Medulla oblongata (tissue), 1 donor: ENCODE measurements around the gene MPP7.
"Not testable (repeated sequence)": the region's sequence is repeated elsewhere in the genome, so short reads cannot be mapped to it uniquely, and the experiment has no call there.

Experiments
- DNase-seq: peaks from one replicate; pipeline ENCODE4 v3.0.0-alpha.2; 2015; ENCODE audit errors: extremely low spot score

MPP7 gene

DNA sequence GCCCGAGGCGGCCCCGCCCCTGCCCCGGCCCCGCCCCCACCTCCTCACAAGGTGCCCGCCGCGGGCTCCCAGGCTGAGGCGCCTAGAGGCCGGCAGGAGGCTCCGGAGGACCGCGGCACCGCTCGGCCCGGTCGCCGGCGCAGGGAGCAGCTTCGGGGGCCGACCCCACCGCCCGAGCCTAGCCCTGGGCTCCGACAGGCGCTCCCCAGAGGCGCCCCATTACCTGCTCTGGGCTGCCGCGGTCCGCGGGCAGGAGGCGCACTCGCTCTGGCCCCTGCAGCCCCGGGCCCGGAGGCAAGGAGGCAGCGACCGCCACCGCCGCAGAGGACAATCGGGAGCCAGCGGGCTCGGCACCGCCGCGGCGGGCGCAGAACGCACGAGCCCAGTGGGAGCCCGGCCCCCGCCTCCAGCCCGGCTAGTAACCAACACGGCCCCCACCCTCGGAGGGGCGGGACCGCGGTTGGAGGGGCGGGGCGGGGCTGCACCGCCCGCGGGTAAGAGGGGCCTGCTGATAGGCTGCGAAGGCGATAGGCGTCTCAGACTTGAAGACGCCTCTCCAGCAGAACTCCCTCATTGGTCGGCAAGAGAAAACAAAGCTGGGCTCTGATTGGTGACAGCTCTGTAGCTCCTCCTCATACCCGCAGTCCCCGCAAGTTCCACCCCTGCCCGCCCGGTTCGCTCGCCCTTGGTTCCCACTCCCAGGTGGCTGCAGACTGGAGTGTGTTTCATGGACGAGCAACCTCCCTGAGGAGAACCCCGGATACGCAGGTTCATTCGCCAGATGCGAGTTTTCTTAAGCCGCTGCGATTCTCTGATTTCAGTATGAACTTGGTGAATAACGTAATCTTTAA lies at the start of gene MPP7:
Gene MPP7, minus strand, starts transcription at position 427 of the 851 bp plus-strand sequence. CDS start 64,460 bp downstream, outside the sequence.
- peak; percentile 99 for DNase-seq

DNA sequence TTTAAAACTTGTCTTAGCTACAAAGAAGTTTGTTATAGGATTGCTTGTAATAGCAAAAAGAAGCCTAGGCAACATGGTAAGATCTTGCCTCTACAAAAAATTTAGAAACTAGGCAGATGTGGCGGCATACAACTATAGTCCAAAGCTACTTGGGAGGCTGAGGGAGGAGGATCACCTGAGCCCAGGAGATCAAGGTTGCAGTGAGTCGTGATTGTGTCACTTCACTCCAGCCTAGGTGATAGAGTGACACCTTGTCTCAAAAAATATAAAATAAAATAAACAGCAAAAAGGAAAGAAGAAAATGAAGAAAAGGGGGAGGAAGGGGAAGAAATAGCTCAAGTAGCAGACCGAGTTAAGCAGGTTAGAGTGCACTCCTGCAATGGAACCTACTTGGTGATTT lies 47.0 kb upstream of the MPP7 start:
- no peak for DNase-seq

DNA sequence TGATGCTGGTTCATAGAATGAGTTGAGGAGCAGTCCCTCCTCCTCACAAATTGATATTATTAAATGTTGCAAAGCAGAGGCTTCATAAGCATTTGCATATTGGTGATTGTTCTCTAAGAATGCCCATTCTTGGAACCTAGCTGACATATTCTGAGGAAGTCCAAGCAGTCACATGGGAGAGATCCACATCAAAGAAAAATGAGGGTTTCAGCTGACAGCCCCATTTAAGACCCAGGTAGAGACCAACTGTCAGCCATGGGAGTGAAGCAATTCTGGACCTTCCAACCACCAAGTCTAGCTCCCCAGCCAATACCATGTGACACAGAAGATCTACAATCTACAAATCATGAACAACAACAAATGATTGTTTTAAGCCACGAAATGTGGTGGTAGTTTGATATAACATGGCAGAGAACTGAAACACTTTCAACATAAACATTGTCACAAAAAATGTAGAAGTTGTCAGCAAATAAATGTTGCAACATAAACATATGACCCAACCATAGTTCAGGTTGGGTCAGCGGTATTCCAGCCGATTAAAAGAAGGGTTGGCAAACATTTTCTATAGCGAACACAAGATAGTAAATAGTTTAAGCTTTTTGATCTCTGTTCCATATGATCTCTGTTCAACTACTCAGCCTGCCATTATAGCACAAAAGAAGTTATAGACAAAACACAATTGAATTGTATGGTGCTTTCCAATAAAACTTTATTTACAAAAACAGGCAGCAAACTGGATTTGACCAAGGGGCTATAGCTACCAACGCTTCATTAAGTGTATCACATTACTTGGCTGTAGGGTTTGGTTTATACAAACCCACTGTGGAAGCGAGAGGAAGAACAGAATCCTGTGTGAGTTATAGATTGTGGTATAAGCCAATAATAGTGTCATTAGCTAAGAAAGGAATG lies 41.4 kb upstream of the MPP7 start:
- no peak for DNase-seq

DNA sequence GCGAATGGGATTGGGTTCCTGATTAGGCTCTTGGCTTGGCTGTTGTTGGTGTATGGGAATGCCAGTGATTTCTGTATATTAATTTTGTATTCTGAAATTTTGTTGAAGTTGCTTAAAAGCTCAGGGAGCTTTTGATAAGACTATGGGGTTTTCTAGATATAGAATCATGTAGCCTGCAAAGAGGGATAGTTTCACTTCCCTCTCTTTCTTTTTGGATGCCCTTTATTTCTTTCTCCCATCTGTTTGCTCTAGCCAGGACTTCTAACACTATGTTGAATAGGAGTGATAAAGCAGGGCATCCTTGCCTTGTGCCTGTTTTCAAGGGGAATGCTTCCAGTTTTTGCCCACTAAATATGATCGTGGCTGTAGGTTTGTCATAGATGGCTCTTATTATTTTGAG lies 40.4 kb upstream of the MPP7 start:
- no peak for DNase-seq

DNA sequence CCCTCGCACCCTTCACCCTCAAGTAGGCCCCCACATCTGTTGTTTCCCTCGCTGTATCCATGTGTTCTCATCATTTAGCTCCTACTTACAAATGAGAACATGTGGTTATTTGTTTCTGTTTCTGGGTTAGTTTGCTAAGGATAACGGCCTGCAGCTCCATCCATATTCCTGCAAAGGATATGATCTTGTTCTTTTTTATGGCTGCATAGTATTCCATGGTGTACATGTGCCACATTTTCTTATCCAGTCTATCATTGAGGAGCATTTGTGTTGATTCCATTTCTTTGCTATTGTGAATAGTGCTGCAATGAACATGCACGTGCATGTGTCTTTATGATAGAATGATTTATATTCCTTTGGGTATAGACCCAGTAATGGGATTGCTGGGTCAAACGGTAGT lies 38.8 kb upstream of the MPP7 start:
- not testable (repeated sequence) for DNase-seq

DNA sequence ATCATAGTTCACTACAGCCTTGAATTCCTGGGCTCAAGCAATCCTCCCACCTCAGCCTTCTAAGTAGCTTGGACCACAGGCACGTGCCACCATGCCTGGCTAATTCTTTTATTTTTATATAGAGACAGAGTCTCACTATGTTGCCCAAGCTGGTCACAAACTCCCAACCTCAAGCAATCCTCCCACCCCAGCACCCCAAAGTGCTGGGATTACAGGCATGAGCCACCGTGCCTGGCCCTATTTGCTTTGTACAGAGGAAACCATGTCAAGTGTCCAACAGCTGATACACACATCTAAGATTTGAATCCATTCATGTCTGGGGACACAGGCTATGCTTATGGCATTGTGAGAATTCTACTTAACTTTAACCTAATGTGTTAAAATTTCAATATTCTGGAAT lies 29.9 kb upstream of the MPP7 start:
- no peak for DNase-seq

DNA sequence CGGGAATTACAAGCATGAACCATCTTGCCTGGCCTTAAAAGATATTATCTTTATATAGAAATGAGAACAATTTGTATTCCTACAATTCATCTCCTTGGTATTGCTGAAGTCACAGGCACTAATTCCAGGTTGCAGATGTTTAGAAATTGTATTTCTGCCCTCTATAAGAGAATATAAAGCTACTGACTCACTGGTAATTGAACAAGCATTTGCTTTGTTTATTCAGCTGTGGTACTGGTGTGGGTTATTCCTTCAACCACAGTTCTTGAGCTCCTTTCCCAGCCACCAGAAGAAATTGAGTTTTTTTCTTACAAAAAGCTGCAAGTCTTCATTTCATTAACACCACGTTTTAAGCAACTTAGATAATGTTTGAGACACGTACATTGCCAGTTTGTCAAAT lies 29.0 kb upstream of the MPP7 start:
- DNase-seq, result no peak

DNA sequence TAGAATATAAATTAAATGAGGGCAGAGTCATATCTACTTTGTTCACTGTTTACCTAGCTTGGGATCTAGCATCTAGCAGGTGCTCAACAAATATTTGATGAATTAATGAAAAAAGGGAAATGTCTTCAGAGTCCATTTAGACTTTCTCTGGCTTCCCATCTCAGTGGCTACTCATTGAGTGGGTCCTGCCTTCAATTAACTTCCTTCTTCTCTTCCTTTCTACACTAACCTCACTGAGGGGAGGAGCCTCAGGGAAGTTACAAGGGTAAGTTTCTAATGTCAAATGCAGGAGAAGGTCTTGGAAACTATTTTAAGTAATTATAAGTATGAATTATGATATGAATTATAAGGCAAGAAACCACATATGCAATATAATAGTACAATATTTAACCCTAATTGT lies 28.2 kb upstream of the MPP7 start:
- no peak for DNase-seq

DNA sequence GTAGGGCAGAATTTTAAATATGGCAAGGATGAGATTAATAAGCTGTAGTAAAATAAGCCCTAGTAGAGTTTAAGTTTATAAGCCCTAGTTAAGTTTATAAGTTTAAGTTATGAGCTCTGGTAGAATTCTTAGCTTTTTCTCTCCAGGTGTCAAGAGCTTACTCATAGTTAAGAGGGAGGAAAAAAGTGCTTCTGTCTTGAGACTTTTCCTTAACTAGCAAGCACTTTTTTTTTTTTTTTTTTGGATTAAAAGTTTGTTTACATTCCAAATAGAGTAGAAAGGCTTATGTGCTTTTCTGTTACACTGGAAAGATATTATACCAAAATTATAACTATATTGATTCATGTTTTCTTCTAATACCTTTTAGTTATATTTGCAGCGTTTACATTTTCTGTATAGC lies 25.5 kb upstream of the MPP7 start:
- DNase-seq, result no peak

DNA sequence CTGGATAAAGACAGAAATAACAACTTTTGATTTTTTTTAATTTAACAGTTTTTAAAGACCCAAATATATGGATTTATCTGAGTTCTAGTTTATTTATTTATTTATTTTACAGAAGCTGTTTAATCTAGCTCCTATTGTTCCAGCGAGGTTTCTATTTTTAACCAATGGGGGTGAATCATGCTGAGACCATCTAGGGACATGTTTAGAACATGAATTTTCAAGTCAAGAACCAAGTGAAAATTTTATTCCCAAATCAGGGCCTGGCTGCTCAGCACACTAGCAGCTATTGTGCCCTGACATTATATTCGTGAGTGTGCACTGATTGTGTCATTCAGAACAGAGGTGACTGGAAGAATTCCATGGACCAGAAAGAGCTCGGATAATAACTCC lies 24.6 kb upstream of the MPP7 start:
- DNase-seq, result no peak

DNA sequence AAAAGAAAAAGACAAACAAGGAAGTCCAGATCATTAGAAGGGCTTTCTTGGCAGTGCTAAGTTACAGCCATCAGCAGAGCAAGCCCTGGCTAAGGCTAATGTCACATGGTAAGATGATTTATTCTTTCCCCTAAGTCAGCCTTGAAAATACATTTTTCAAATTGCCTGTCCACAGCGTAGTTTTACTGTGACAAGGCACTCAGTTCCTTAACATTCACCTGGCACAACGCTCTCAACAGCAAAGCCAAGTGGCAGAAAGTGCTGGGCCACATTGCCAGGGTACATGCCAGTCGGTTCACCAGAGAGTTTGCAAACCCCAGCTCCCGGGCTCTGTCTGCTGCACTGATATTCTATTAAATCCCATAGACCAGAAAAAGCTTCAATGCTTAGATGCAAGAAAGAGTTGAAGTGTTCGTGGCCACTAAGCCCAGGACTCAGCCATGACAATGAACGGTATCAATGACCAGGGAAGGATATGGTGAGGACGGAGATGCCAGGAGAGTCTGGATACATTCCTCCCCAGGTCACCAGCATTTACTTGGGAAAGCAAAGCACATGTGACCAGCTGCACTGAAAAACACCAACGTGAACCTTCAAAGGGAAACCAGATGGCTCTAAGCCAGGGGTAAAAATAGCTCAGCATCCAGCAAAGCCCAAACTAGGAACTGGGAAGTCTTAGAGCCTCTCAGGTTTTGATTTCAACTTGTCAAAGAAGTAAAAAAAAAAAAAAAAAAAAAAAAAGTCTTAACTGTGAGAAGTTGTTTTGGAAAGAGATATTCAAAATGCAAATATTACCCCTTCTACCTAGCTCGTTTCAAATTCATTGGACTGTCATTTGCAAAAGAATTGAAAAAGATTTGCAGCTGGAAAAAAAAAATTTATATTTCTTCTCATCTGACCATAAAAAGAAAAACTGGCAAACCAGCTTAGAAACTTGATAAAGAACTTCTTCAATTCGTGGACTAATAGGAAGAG lies 23.9 kb upstream of the MPP7 start:
- peak; percentile 36 for DNase-seq

DNA sequence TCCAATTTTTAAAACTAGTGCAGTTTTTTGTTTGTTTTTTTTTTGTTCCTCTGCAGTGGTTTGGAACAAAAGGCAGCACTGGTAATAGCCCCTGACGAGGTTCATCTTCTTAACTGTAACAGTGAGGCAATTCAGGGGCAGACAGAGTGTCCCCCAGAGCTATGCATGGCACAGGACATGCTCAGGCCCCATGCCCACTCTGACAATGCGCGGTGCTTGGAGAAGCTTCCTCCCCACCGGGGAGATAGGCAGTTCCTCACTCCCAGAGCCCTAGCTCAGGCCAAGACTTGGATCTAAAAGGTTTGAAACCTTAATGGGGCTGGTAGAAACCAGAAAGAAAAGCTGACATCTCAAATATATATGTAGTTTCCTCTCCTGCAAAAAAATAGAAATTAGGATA lies 17.9 kb upstream of the MPP7 start:
- DNase-seq, result no peak

DNA sequence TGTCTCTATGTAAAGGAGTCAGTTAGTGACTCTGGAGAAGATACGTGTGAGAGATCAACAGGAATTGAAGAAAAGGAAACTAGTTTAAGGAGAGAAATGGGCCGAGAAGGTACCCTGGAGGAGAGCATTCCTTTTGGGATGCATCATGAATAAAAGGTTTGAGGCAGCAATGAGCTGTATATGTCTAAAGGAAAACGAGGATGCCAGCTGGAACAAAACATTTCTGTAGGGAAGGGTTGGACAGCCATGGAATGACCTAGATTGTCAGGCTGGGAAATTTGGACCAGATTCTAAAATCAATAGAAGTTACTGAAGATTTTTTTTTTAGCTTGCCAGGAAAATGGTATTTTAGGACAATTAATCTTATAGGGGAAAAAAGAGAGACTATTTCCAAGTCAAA lies 17.2 kb upstream of the MPP7 start:
- no peak for DNase-seq

DNA sequence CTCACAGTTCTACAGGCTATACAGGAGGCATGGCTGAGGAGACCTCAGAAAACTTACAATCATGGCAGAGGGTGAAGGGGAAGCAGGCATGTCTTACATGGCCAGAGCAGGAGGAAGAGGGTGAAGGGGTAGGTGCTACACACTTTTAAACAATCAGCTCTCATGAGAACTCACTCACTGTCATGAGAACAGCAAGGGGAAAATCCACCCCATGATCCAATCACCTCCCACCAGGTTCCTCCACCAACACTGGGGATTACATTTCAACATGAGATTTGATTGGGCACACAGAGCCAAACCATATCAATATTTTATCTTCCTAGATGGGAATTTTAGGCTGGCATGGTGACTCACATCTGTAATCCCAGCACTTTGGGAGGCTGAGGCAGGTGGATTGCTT lies 16.2 kb upstream of the MPP7 start:
- not testable (repeated sequence) for DNase-seq

DNA sequence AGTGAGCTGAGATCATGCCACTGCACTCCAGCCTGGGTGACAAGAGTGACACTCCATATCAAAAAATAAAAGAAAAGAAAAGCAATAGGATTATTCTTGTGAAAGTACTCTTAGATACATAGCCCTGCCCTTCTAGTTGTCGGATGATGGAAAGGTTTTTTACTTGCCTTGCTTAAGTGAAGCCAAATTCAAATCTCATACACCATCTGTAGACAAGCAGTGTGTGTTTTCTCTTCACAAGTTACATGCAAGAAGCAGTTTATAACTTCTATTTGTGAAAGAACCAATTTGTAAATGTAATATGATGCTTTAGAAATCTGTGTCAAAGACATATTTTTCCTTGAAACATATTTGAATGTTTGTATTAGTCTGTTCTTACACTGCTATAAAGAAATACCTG lies 15.8 kb upstream of the MPP7 start:
- no peak for DNase-seq

DNA sequence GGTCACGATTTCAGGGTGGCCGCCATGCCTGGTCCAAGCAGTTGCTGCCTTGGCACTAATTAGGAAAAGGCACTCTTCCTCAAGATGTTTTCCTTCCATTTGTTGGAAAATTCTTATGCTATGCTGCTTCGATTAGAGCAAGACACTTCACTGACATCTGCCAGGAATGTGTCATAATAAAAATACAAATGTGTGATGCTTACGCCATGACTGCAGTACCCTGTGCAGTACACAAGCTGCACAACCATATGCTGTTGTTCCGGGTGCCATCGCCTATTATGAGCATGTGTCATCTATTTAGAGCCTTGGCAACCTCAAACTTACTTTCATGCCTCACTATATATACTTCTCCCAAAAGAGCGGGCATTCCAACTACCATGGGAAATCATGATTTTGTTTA lies 14.9 kb upstream of the MPP7 start:
- no peak for DNase-seq

DNA sequence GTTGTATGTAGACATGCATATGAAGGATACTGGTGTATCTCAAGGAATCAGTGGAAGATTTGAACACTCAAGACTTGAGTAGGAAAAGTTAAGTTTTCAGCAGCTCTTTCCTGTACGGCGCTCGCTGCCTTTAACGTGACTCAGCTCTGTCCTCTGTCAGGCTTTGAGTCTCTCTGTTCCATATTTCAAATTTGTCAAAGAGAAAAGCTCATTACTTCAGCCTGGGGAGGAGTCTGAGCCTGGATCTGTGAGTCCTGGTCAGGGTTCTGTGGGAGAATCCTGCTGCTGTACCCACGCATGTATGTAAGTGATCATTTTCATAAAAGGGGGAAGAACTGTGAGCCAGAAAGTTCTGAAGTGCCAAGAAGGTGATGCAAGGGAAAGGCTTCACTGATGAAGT lies 13.8 kb upstream of the MPP7 start:
- no peak for DNase-seq

DNA sequence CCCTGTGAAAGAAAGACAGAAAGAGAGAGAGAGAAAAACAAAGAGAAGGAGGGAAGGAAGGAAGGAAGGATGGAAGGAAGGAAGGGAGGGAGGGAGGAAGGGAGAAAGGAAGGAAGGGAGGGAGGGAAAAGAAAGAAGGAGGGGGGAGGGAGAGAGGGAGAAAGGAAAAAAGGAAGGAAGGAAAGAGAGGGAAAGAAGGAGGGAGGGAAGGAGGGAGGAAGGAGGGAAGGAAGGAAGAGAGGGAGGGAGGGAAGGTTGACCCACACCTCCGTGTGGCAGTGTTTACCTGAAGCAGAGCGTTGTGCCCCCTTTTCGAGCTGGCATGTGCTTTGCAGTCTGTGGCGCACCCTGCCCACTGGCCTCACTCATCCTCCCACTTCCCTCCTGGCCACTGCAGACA lies 12.3 kb upstream of the MPP7 start:
- no peak for DNase-seq

DNA sequence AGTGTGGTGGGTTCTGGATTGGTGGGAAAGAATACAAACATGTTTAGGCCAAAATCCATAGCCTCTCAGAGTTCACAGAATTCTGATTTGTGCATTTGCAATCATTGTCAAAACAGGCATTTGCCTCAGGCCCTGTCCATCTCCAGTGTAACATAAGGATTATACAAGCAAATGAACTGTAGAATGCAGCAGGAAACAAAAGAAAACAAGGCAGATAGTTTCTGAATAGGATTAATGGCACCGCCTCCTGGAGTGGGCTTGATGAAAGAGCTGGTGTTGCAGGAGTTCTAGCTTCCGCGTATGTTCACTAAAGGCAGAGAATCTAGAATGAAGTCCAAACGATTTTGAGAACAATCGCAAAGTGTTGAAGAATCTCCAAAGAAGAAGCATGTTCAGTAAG lies 11.3 kb upstream of the MPP7 start:
- DNase-seq, result no peak

DNA sequence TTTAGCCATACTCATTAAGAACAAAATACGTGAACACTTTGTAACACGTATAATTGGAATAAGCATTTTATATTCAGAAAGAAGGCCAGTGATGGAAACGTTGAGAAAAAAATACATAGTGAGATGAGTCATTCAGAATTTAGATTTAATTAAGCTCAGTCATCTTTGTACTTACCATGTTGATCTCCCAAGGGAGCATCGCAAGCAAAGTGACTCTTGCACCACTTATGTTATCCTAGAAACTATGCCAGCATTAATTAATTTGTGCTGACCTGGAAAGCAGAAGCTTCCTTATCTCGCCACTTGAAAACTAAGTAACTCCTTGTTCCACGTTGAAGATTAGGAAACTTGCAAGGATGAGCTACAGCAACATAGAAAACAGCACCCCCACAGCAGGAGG lies 9.7 kb upstream of the MPP7 start:
- no peak for DNase-seq

DNA sequence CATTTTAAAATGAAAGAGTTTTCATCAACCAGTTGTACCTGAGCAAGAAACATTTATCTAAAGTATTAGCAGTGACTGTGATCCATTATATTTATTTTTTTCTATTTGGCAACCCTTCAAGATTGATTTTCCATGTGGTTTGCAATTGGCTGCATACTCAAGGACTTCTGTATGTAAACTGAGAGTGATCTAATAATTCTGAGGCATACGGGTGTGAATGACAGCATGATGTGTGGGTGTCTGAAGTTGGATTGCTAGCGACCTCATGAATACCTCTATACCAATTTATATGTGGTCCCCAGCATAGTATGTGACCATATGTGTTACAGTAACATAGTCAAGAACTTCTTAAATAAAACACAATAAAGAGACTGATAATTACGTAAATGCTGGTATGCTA lies 8.2 kb upstream of the MPP7 start:
- DNase-seq, result no peak

DNA sequence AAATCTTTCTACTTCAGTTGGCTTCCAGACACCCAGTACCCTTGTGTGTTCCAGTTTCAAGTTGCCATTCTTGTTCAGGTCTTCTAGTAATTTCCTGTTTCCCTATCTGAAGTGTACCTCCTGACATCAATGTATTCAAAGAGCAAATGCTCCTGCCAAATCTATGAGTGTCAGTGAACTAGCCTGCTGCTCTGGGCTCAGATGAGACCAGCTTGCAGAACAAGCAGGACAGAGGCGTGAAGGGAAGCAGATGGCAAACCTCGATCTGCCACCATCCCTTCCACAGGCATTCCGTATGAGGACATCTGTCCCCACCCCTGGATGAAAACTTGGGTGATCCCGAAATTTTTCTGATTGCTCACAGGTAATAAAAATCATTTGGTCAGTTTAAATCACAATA lies 4.4 kb upstream of the MPP7 start:
- DNase-seq, result no peak
